Heart left ventricle (tissue), 16 donors: Measurements from ENCODE around the gene EYS. TPM values are rescaled to one million over a fixed set of nuclear protein-coding genes. Genes with fewer than 3 reads are reported as not detected.

Source experiments
- ATAC-seq, 4 donors: fragments of 200-7000 bp; cut with Tn5 transposase; one replicate each; pipeline ENCODE4 v1.9.1; 2020 to 2022; ENCODE audit warnings: moderate library complexity in 4 of 4, mild to moderate bottlenecking in 3 of 4, moderate number of reproducible peaks in 1 of 4
- DNase-seq, 5 donors: peaks; one replicate each; pipeline ENCODE4 v3.0.0-alpha.2; 2020
- H3K27ac ChIP-seq, 12 donors: fragments of 200-600 bp; sonication (generic) in 4 of 12; one replicate each; pipeline versions ENCODE4 v1.5.0 to v1.8.0; 2016 to 2022; ENCODE audit warnings: mild to moderate bottlenecking in 2 of 12
- H3K27me3 ChIP-seq, 9 donors: fragments of 200-600 bp; sonication (generic) in 2 of 9; one replicate each; pipeline versions ENCODE4 v1.5.1 to v1.8.0; 2016 to 2022; ENCODE audit warnings: mild to moderate bottlenecking in 3 of 9
- H3K36me3 ChIP-seq, 9 donors: fragments of 200-600 bp; sonication (generic) in 2 of 9; one replicate each; pipeline versions ENCODE4 v1.5.0 to v1.8.0; 2018 to 2022; ENCODE audit warnings: mild to moderate bottlenecking in 2 of 9
- H3K4me1 ChIP-seq, 12 donors: fragments of 200-600 bp; sonication (generic) in 4 of 12; one replicate each; pipeline versions ENCODE4 v1.5.0 to v1.8.0; 2016 to 2022; ENCODE audit warnings: mild to moderate bottlenecking in 3 of 12
- H3K4me3 ChIP-seq, 12 donors: fragments of 200-600 bp; sonication (generic) in 4 of 12; one replicate each; pipeline versions ENCODE4 v1.5.0 to v1.8.0; 2017 to 2022; ENCODE audit warnings: mild to moderate bottlenecking in 9 of 12, moderate library complexity in 4 of 12
- H3K9me3 ChIP-seq, 12 donors: fragments of 200-600 bp; sonication (generic) in 4 of 12; one replicate each; pipeline versions ENCODE4 v1.5.0 to v1.8.0; 2016 to 2022; ENCODE audit warnings: mild to moderate bottlenecking in 1 of 12
- CTCF ChIP-seq, 12 donors: fragments of 200-600 bp; sonication (generic) in 4 of 12; IDR thresholded peaks; one replicate each; pipeline versions ENCODE4 v1.5.0 to v1.8.0; 2018 to 2022; ENCODE audit warnings: antibody characterized with exemption in 12 of 12, mild to moderate bottlenecking in 5 of 12
- POLR2A ChIP-seq, 2 donors: fragments of 450-650 bp; IDR thresholded peaks; one replicate each; pipeline ENCODE4 v1.6.1; 2017; ENCODE audit warnings: antibody characterized with exemption in 2 of 2, mild to moderate bottlenecking in 2 of 2, moderate library complexity in 2 of 2
- WGBS, 4 donors: extraction: QIAGEN DNeasy Blood & Tissue Kit in 2 of 4; methylation state at CpG; one replicate each; pipeline versions ENCODE4 v1.1.5 to v1.1.7; 2013 to 2018; 5-methylcytosine and 5-hydroxymethylcytosine counted together
- intact Hi-C, 10 donors: fragments of 100-400 bp; cut with DNase I; formaldehyde crosslinking; loops; one replicate each; pipeline versions ENCODE4 v1.11.1 to v1.14.2; 2022
- polyA plus RNA-seq, 2 donors: library from polyadenylated mRNA; stranded (reverse); fragments of 200-250 nt; gene quantifications; one replicate each; pipeline ENCODE4 v1.2.3, GENCODE V29; 2013
- total RNA-seq, 9 donors: library from RNA; depleted of rRNA in 2 of 9; stranded (reverse); fragments of >200 nt in 2 of 9; fragmentation: NEBNext Ultra II Directional in 3 of 9; extraction: Animal tissue kit (Norgen Biotek cat#: 25700) in 3 of 9; gene quantifications; one replicate each; pipeline versions ENCODE4 v1.1.0 to v1.2.4, GENCODE V29; 2016 to 2023
- donor health status: ischemic (EF 13 %, LVEDD 7.1; RV severe dilation, severe dysfunction).
- donor health status: healthy with polysubstance abuse.
- donor health status: DM: no; HTN: yes; CAD: no.
- donor health status: DM: no; HTN: no; CAD: no.
- donor health status: ischemic (EF 25% LVEDD 6.9; RV normal size, moderate dysfunction).
- donor health status: ischemic (EF 25% LVEDD 5.7; RV mildly dilated, moderate dysfunction).
- donor health status: healthy.
- donor health status: DM: yes; HTN: yes; CAD: no.
- donor health status: ischemic (EF 35%, LVEDD 5.7; RV mildly dilated, moderate dysfunction).
- donor health status: nonischemic (EF 11% LVEDD 7.7; RV severe dilation, severe dysfunction).
- donor health status: DM: yes; HTN: yes; CAD: no.
- donor health status: PGD.
- donor health status: ischemic (EF 29% LVEDD 5.4; RV normal size, mild dysfunction).
- donor health status: nonischemic (EF 23%, LVEDD 6.1; RV moderate dilation, normal function).

Gene EYS
- total and polyA plus RNA-seq, 11 donors: 0.07 to 0.27 (median 0.08) TPM; not detected in 8

GRCh38 chr6:65649392-65649791 lies 57.6 kb downstream of the EYS start:
- Histone ChIP-seq H3K27ac (no peak overlapping the region), H3K4me3 (no peak overlapping the region), H3K36me3 (no peaks in the 10 kb centered on the region), H3K4me1 (no peaks in the 10 kb centered on the region), H3K27me3 (no peaks in the 10 kb centered on the region), H3K9me3 (peaks cover 0 to 7% (median 0%) of the 10 kb centered on the region in 12 donors)
- DNase-seq (no peak), ATAC-seq (no peak)
- intact Hi-C loops: no loop called here
- WGBS, 4 donors: 67 to 80% (median 71%) methylated on average over 3 of the region's 3 CpGs
- TF ChIP-seq CTCF (IDR thresholded peaks at IDR 0.05) (no peak), POLR2A (IDR thresholded peaks at IDR 0.05) (no peak)

GRCh38 chr6:65646544-65646943 lies 60.5 kb downstream of the EYS start:
- Histone ChIP-seq H3K9me3 (peaks cover 0 to 7% (median 0%) of the 10 kb centered on the region in 12 donors), H3K36me3 (no peaks in the 10 kb centered on the region), H3K27me3 (no peaks in the 10 kb centered on the region), H3K4me1 (no peaks in the 10 kb centered on the region), H3K4me3 (no peak overlapping the region), H3K27ac (no peak overlapping the region)
- intact Hi-C loops: no loop called here
- ATAC-seq: no peak
- no peak for DNase-seq
- WGBS, 4 donors: 65 to 72% (median 68%) methylated on average over 3 of the region's 3 CpGs
- no peak for TF ChIP-seq POLR2A (IDR thresholded peaks at IDR 0.05)
- no peak for TF ChIP-seq CTCF (IDR thresholded peaks at IDR 0.05)

GRCh38 chr6:65642776-65643175 lies 64.2 kb downstream of the EYS start:
- Histone ChIP-seq H3K27me3 (no peaks in the 10 kb centered on the region), H3K4me1 (no peaks in the 10 kb centered on the region), H3K36me3 (no peaks in the 10 kb centered on the region), H3K27ac (no peak overlapping the region), H3K9me3 (peaks cover 0 to 7% (median 0%) of the 10 kb centered on the region in 12 donors), H3K4me3 (no peak overlapping the region)
- WGBS, 4 donors: 90 to 94% (median 93%) methylated on average over 1 of the region's 1 CpG
- intact Hi-C loops: no loop called here
- no peak for DNase-seq
- TF ChIP-seq POLR2A (IDR thresholded peaks at IDR 0.05) (no peak), CTCF (IDR thresholded peaks at IDR 0.05) (no peak)
- ATAC-seq: no peak

GRCh38 chr6:65638047-65638831 lies 68.8 kb downstream of the EYS start:
- no peaks in the 10 kb centered on the region for H3K36me3 ChIP-seq
- no peak for DNase-seq
- intact Hi-C loops: no loop called here
- H3K4me3 ChIP-seq: no peak overlapping the region
- no peak for ATAC-seq
- no peak overlapping the region for H3K27ac ChIP-seq
- 84 to 91% (median 91%) methylated on average over 12 to 22 of the region's 22 CpGs for WGBS, 4 donors
- no peaks in the 10 kb centered on the region for H3K4me1 ChIP-seq
- H3K27me3 ChIP-seq: no peaks in the 10 kb centered on the region
- no peaks in the 10 kb centered on the region for H3K9me3 ChIP-seq
- TF ChIP-seq CTCF (IDR thresholded peaks at IDR 0.05) (peak in 1 of 12 donors; percentile 6), POLR2A (IDR thresholded peaks at IDR 0.05) (no peak)
